HEK293 (cell line): Measurements from ENCODE around the gene HIBCH.

Experiments
- ATF2 ChIP-seq: fragments of 450-650 bp; formaldehyde crosslinking; IDR thresholded peaks from 2 replicates; pipeline ENCODE4 v1.5.1; 2016; ENCODE audit warnings: missing biosample characterization, missing genetic modification characterization, low read depth
- CTCF ChIP-seq: fragments of 450-650 bp; formaldehyde crosslinking; IDR thresholded peaks from 2 replicates; pipeline ENCODE4 v1.5.1; 2016; ENCODE audit warnings: missing biosample characterization, missing genetic modification characterization
- INSM2 ChIP-seq: fragments of 450-650 bp; formaldehyde crosslinking; IDR thresholded peaks from 2 replicates; pipeline ENCODE4 v1.5.1; 2016; ENCODE audit warnings: missing biosample characterization, missing genetic modification characterization
- MYNN ChIP-seq: fragments of 450-650 bp; formaldehyde crosslinking; IDR thresholded peaks from 2 replicates; pipeline ENCODE4 v1.5.1; 2016; ENCODE audit warnings: missing biosample characterization, missing genetic modification characterization, borderline replicate concordance
- OVOL3 ChIP-seq: fragments of 450-650 bp; formaldehyde crosslinking; IDR thresholded peaks from 2 replicates; pipeline ENCODE4 v1.5.1; 2016; ENCODE audit warnings: missing biosample characterization, missing genetic modification characterization
- PATZ1 ChIP-seq: fragments of 450-650 bp; formaldehyde crosslinking; IDR thresholded peaks from 2 replicates; pipeline ENCODE4 v1.5.1; 2016; ENCODE audit warnings: missing biosample characterization, missing genetic modification characterization
- SCRT1 ChIP-seq: fragments of 450-650 bp; formaldehyde crosslinking; IDR thresholded peaks from 2 replicates; pipeline ENCODE4 v1.5.1; 2016; ENCODE audit warnings: missing biosample characterization, missing genetic modification characterization, borderline replicate concordance
- ZBTB26 ChIP-seq: fragments of 450-650 bp; formaldehyde crosslinking; optimal IDR thresholded peaks from 2 replicates; pipeline ENCODE3; 2016; ENCODE audit warnings: missing biosample characterization, mild to moderate bottlenecking, missing genetic modification characterization
- ZNF132 ChIP-seq: fragments of 450-650 bp; formaldehyde crosslinking; IDR thresholded peaks from 2 replicates; pipeline ENCODE4 v1.5.1; 2017; ENCODE audit warnings: missing biosample characterization, missing genetic modification characterization, borderline replicate concordance
- ZNF175 ChIP-seq: fragments of 450-650 bp; formaldehyde crosslinking; IDR thresholded peaks from 2 replicates; pipeline ENCODE4 v1.5.1; 2016; ENCODE audit warnings: missing biosample characterization, missing genetic modification characterization
- ZNF19 ChIP-seq: fragments of 450-650 bp; formaldehyde crosslinking; IDR thresholded peaks from 2 replicates; pipeline ENCODE4; 2016; ENCODE audit warnings: missing biosample characterization, missing genetic modification characterization, low read depth
- ZNF2 ChIP-seq: fragments of 450-650 bp; formaldehyde crosslinking; IDR thresholded peaks from 2 replicates; pipeline ENCODE4 v1.5.1; 2016; ENCODE audit warnings: missing biosample characterization, missing genetic modification characterization
- ZNF23 ChIP-seq: fragments of 450-650 bp; formaldehyde crosslinking; IDR thresholded peaks from 2 replicates; pipeline ENCODE4 v1.5.1; 2016; ENCODE audit warnings: missing biosample characterization, missing genetic modification characterization, borderline replicate concordance
- ZNF274 ChIP-seq, 2 experiments: fragments of 200-500 bp in 1 of 2; fragments of 450-650 bp in 1 of 2; sonication (Bioruptor generic) in 1 of 2; formaldehyde crosslinking in 1 of 2; IDR thresholded peaks; 2 replicates each; pipeline versions ENCODE4 v1.5.1 to v1.6.1; 2014 to 2016; ENCODE audit warnings: borderline replicate concordance in 1 of 2, inconsistent platforms in 1 of 2, low read length in 1 of 2, missing biosample characterization in 1 of 2, missing genetic modification characterization in 1 of 2
- ZNF280C ChIP-seq: fragments of 450-650 bp; formaldehyde crosslinking; IDR thresholded peaks from 2 replicates; pipeline ENCODE4 v1.5.1; 2016; ENCODE audit warnings: missing biosample characterization, missing genetic modification characterization
- ZNF302 ChIP-seq: fragments of 450-650 bp; formaldehyde crosslinking; IDR thresholded peaks from 2 replicates; pipeline ENCODE4 v1.5.1; 2016; ENCODE audit warnings: missing biosample characterization, missing genetic modification characterization, low read depth
- ZNF391 ChIP-seq: fragments of 450-650 bp; formaldehyde crosslinking; IDR thresholded peaks from 2 replicates; pipeline ENCODE4 v1.5.1; 2016; ENCODE audit warnings: low read depth, missing biosample characterization, missing genetic modification characterization, borderline replicate concordance
- ZNF433 ChIP-seq: fragments of 450-650 bp; formaldehyde crosslinking; IDR thresholded peaks from 2 replicates; pipeline ENCODE4 v1.5.1; 2016; ENCODE audit warnings: missing biosample characterization, missing genetic modification characterization, low read depth
- ZNF610 ChIP-seq: fragments of 450-650 bp; formaldehyde crosslinking; IDR thresholded peaks from 2 replicates; pipeline ENCODE4 v1.5.1; 2016; ENCODE audit warnings: missing biosample characterization, missing genetic modification characterization, borderline replicate concordance
- ZNF623 ChIP-seq: fragments of 450-650 bp; formaldehyde crosslinking; IDR thresholded peaks from 2 replicates; pipeline ENCODE4 v1.5.1; 2016; ENCODE audit warnings: missing biosample characterization, missing genetic modification characterization
- ZNF624 ChIP-seq: fragments of 450-650 bp; formaldehyde crosslinking; IDR thresholded peaks from 2 replicates; pipeline ENCODE4 v1.5.1; 2017; ENCODE audit warnings: missing biosample characterization, missing genetic modification characterization
- ZNF629 ChIP-seq: fragments of 450-650 bp; formaldehyde crosslinking; IDR thresholded peaks from 2 replicates; pipeline ENCODE4 v1.5.1; 2017; ENCODE audit warnings: missing biosample characterization, missing genetic modification characterization
- ZNF664 ChIP-seq: fragments of 450-650 bp; formaldehyde crosslinking; IDR thresholded peaks from 2 replicates; pipeline ENCODE4 v1.5.1; 2016; ENCODE audit warnings: missing biosample characterization, missing genetic modification characterization
- ZNF670 ChIP-seq: fragments of 450-650 bp; formaldehyde crosslinking; IDR thresholded peaks from 2 replicates; pipeline ENCODE4 v1.5.1; 2016; ENCODE audit warnings: missing biosample characterization, missing genetic modification characterization, low read depth
- ZNF677 ChIP-seq: fragments of 450-650 bp; IDR thresholded peaks from 2 replicates; pipeline ENCODE4 v1.5.0; 2018; ENCODE audit warnings: missing biosample characterization, mild to moderate bottlenecking, missing genetic modification characterization, moderate library complexity
- ZSCAN30 ChIP-seq: fragments of 450-650 bp; IDR thresholded peaks from 2 replicates; pipeline ENCODE4 v1.5.1; 2018; ENCODE audit warnings: missing biosample characterization, mild to moderate bottlenecking, missing genetic modification characterization, moderate library complexity

HIBCH gene

GRCh38 chr2:190319555-190320498, at the start of gene HIBCH (continued):
- peak; percentile 98 for TF ChIP-seq CTCF (tag by site-specific recombination)
- no peak for TF ChIP-seq ZNF624
- no peak for TF ChIP-seq ATF2 (tag by site-specific recombination)
- no peak for TF ChIP-seq ZNF664 (tag by site-specific recombination)
- peak; percentile 74; the same call in 1 of the 2 replicates for TF ChIP-seq ZNF610 (tag by site-specific recombination)
- TF ChIP-seq ZNF23 (tag by site-specific recombination) = no peak
- no peak for TF ChIP-seq ZNF274 (IDR thresholded peaks at IDR 0.05; ENCODE audit: low read length)
- TF ChIP-seq ZNF274 (tag by site-specific recombination; IDR thresholded peaks at IDR 0.05; ENCODE audit: borderline replicate concordance) = no peak
- TF ChIP-seq ZNF2 (tag by site-specific recombination) = no peak
- no peak for TF ChIP-seq ZNF670 (tag by site-specific recombination)
- peak; percentile 41; the same call in 1 of the 2 replicates for TF ChIP-seq PATZ1 (tag by site-specific recombination)
- TF ChIP-seq ZNF391 (tag by site-specific recombination) = peak; percentile 84; the same call in 1 of the 2 replicates
- no peak for TF ChIP-seq ZNF19 (tag by site-specific recombination)
- TF ChIP-seq INSM2 (tag by site-specific recombination) = peak; percentile 22; the same call in 1 of the 2 replicates
- no peak for TF ChIP-seq OVOL3 (tag by site-specific recombination)
- TF ChIP-seq ZSCAN30 = no peak
- no peak for TF ChIP-seq ZNF132 (tag by site-specific recombination)
- peak; percentile 99 for TF ChIP-seq SCRT1
- TF ChIP-seq ZNF677 (tag by site-specific recombination) = no peak
- TF ChIP-seq ZNF433 (tag by site-specific recombination) = no peak
- no peak for TF ChIP-seq ZNF280C (tag by site-specific recombination)
- no peak for TF ChIP-seq MYNN (tag by site-specific recombination)
- peak; percentile 80 for TF ChIP-seq ZNF629 (tag by site-specific recombination)
- no peak for TF ChIP-seq ZNF302 (tag by site-specific recombination)
- no peak for TF ChIP-seq ZNF175
- TF ChIP-seq ZNF623 (tag by site-specific recombination) = no peak
- TF ChIP-seq ZBTB26 (tag by site-specific recombination) = peak; percentile 34
